ENCODE measurements around the gene PIP4K2B.

PIP4K2B gene

GRCh38 chr17:38746004-38746848 lies 53.1 kb downstream of the PIP4K2B start:
- DNase-seq (ENCODE audit: low read depth) = no peak

- DNase-seq (ENCODE audit: low read depth) = no peak
Observed at GRCh38 chr17:38745545-38745944, 53.8 kb downstream of the PIP4K2B start.

- no peak for DNase-seq (ENCODE audit: low read depth)
Observed at GRCh38 chr17:38743556-38744171, 55.7 kb downstream of the PIP4K2B start.

GRCh38 chr17:38742411-38743308 lies 56.7 kb downstream of the PIP4K2B start:
- DNase-seq (ENCODE audit: low read depth) = peak; percentile 91

- no peak for DNase-seq (ENCODE audit: low read depth)
Observed at GRCh38 chr17:38741921-38742410, 57.4 kb downstream of the PIP4K2B start.

- DNase-seq (ENCODE audit: low read depth) = no peak
Observed at GRCh38 chr17:38741461-38741860, 57.9 kb downstream of the PIP4K2B start.

GRCh38 chr17:38740806-38741205 lies 58.5 kb downstream of the PIP4K2B start:
- DNase-seq (ENCODE audit: low read depth) = no peak

- no peak for DNase-seq (ENCODE audit: low read depth)
Observed at GRCh38 chr17:38740044-38740443, 59.3 kb downstream of the PIP4K2B start.

GRCh38 chr17:38739305-38739704 lies 60.1 kb downstream of the PIP4K2B start:
- DNase-seq (ENCODE audit: low read depth) = no peak

GRCh38 chr17:38738686-38739085 lies 60.7 kb downstream of the PIP4K2B start:
- no peak for DNase-seq (ENCODE audit: low read depth)

- no peak for DNase-seq (ENCODE audit: low read depth)
Observed at GRCh38 chr17:38738007-38738662, 61.2 kb downstream of the PIP4K2B start.

- no peak for DNase-seq (ENCODE audit: low read depth)
Observed at GRCh38 chr17:38735161-38735997, 64.0 kb downstream of the PIP4K2B start.

GRCh38 chr17:38733982-38734973 lies 65.1 kb downstream of the PIP4K2B start:
- DNase-seq (ENCODE audit: low read depth) = no peak

- DNase-seq (ENCODE audit: low read depth) = no peak
Observed at GRCh38 chr17:38733282-38733981, 65.9 kb downstream of the PIP4K2B start.

- DNase-seq (ENCODE audit: low read depth) = no peak
Observed at GRCh38 chr17:38732376-38733281, 66.7 kb downstream of the PIP4K2B start.

GRCh38 chr17:38731526-38732294 lies 67.6 kb downstream of the PIP4K2B start:
- no peak for DNase-seq (ENCODE audit: low read depth)

All from fibroblast of the conjunctiva (primary cell).